ENCODE results near the gene CDIP1.

DNA sequence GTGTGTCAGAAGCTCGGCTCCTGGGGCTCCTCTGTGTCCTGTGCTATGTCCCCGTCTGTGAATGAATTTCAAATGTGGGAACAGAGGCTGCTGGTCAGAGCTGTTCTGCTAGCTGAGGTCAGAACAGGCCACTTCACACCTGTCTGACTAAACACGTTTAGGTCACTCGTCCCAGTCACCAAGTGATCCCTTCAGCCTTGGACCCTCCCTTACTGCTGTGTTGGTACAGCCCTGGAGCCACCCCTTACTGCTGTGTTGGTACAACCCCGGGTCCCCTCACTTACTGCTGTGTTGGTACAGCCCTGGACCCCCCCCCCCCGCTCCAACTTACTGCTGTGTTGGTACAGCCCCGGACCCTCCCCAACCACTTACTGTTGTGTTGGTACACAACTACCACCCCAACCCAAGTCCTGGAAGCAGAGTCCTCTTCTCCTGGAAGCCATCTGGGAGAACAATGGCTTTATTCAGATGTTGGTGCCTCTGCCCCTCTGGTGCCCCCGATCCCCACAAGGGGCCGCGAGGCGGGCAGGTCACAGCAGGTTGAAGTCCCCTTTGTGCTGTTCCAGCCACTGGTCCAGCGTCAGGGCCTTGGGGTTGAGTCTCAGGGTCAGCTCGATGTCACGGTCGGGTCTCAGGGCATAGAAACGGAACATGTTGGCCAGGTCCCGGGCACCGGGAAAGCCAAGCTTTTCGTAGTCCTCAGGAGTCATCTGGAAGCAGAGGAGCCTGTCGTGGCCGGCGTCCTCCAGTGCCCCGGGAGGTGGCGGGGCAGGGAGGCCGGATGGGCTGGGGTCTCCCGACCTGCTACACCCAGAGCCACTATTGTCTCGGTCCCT lies 77.1 kb downstream of the CDIP1 start:
- TF ChIP-seq, protein P1, sequence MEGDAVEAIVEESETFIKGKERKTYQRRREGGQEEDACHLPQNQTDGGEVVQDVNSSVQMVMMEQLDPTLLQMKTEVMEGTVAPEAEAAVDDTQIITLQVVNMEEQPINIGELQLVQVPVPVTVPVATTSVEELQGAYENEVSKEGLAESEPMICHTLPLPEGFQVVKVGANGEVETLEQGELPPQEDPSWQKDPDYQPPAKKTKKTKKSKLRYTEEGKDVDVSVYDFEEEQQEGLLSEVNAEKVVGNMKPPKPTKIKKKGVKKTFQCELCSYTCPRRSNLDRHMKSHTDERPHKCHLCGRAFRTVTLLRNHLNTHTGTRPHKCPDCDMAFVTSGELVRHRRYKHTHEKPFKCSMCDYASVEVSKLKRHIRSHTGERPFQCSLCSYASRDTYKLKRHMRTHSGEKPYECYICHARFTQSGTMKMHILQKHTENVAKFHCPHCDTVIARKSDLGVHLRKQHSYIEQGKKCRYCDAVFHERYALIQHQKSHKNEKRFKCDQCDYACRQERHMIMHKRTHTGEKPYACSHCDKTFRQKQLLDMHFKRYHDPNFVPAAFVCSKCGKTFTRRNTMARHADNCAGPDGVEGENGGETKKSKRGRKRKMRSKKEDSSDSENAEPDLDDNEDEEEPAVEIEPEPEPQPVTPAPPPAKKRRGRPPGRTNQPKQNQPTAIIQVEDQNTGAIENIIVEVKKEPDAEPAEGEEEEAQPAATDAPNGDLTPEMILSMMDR (IDR thresholded peaks at IDR 0.05; ENCODE audit: low read length): no peak
- TF ChIP-seq EZH2 (IDR thresholded peaks at IDR 0.05; ENCODE audit: borderline replicate concordance, low read length): no peak

All from OCI-LY1 (cell line).